ENCODE data around the gene CTXND1.

CTXND1 gene

DNA sequence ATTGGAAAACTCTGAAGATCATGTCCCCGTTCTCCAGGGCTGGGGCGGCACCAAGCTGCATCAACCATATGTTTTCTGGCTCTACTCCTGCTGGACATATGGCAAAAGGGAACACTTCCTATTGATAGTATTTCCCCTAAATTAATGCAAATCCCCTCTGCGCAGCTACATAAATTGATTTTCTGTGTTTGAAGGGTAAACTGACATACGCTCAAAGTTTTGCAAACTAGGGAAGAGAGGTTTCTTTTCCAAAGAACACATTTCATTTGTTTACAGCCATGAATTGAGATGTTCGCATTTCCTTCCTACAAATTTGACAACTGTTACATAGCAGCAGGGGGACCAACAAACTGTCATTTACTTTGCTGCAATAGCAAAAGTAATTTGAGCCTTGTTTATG, 35.9 kb downstream of the CTXND1 start:
- WGBS: 75% methylated on average over 5 of the region's 5 CpGs
- no peak overlapping the region for H3K4me3 ChIP-seq (ENCODE audit: insufficient read depth in 1 of 2, low read depth in 1 of 2, low read length in 2 of 2)

DNA sequence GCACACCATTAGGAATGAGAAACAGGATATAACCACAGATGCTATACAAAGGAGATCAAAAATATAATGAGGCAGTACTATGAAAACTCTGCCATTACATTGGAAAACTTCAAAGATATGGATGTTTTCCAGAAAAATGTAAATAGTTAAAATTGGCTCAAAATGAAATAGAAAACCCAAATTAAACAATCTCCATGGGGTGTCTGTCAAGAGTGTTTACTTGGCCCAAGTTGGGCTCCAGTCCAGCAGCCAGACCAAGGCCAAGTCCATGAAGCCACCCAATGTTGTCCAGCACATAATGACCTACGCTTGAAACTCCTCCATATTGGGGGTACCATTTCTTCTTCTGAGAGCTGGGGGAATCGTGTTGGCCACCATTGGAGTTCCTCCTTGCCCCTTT, 37.1 kb downstream of the CTXND1 start:
- Histone ChIP-seq H2BK15ac (ENCODE audit: low read depth, poor library complexity, severe bottlenecking) (no peak overlapping the region), H3K4ac (ENCODE audit: low read depth in 1 of 2, low read length in 2 of 2) (no peak overlapping the region), H2BK120ac (ENCODE audit: low read depth, low read length) (no peak overlapping the region), H4K8ac (ENCODE audit: low read length) (no peak overlapping the region), H3K23ac (ENCODE audit: low read length in 2 of 2) (no peak overlapping the region), H3K27ac (ENCODE audit: low read length, poor library complexity, severe bottlenecking) (no peak overlapping the region), H3K4me3 (ENCODE audit: insufficient read depth in 1 of 2, low read depth in 1 of 2, low read length in 2 of 2) (no peak overlapping the region), H3K9me3 (ENCODE audit: control insufficient read depth, low read length) (peaks cover 2% of the 10 kb centered on the region), H3K36me3 (ENCODE audit: control insufficient read depth in 1 of 2, insufficient read depth in 2 of 2, low read depth in 1 of 2, low read length in 2 of 2) (no peaks in the 10 kb centered on the region), H3K4me1 (ENCODE audit: control insufficient read depth, insufficient read depth, low read depth, low read length) (no peaks in the 10 kb centered on the region), H3K9ac (ENCODE audit: low read length) (no peak overlapping the region), H2BK5ac (ENCODE audit: low read depth, low read length, poor library complexity, severe bottlenecking) (no peak overlapping the region), H2AFZ (ENCODE audit: low read depth, low read length) (no peak overlapping the region), H3K14ac (ENCODE audit: low read length in 2 of 2) (no peak overlapping the region), H3K4me2 (ENCODE audit: low read length, poor library complexity, severe bottlenecking) (no peak overlapping the region), H3K27me3 (ENCODE audit: control insufficient read depth in 1 of 2, insufficient read depth in 1 of 2, low read length in 2 of 2) (peaks cover 0 to 22% of the 10 kb centered on the region in 2 experiments), H2AK5ac (ENCODE audit: low read length, severe bottlenecking) (no peak overlapping the region), H3K18ac (ENCODE audit: low read depth in 1 of 2, low read length in 2 of 2) (no peak overlapping the region), H4K91ac (ENCODE audit: low read length) (no peak overlapping the region), H3K79me1 (replicated peaks; ENCODE audit: low read length, poor library complexity, severe bottlenecking) (no peaks in the 10 kb centered on the region), H2BK12ac (ENCODE audit: low read length in 2 of 2) (no peak overlapping the region)
- 94% methylated on average over 1 of the region's 2 CpGs for WGBS
- no peak for DNase-seq

More for the DNA sequence above, 35.9 kb downstream of the CTXND1 start:
- H3K27ac ChIP-seq (ENCODE audit: low read length, poor library complexity, severe bottlenecking): no peak overlapping the region
- H4K8ac ChIP-seq (ENCODE audit: low read length): no peak overlapping the region
- no peak overlapping the region for H3K4ac ChIP-seq (ENCODE audit: low read depth in 1 of 2, low read length in 2 of 2)
- H2AK5ac ChIP-seq (ENCODE audit: low read length, severe bottlenecking): no peak overlapping the region
- H3K23ac ChIP-seq (ENCODE audit: low read length in 2 of 2): no peak overlapping the region
- DNase-seq: no peak
- H3K4me2 ChIP-seq (ENCODE audit: low read length, poor library complexity, severe bottlenecking): no peak overlapping the region
- peaks cover 2% of the 10 kb centered on the region for H3K9me3 ChIP-seq (ENCODE audit: control insufficient read depth, low read length)
- H2AFZ ChIP-seq (ENCODE audit: low read depth, low read length): no peak overlapping the region
- peaks cover 0 to 16% of the 10 kb centered on the region in 2 experiments for H3K27me3 ChIP-seq (ENCODE audit: control insufficient read depth in 1 of 2, insufficient read depth in 1 of 2, low read length in 2 of 2)
- H2BK15ac ChIP-seq (ENCODE audit: low read depth, poor library complexity, severe bottlenecking): no peak overlapping the region
- H2BK12ac ChIP-seq (ENCODE audit: low read length in 2 of 2): no peak overlapping the region
- H2BK120ac ChIP-seq (ENCODE audit: low read depth, low read length): no peak overlapping the region
- no peak overlapping the region for H3K18ac ChIP-seq (ENCODE audit: low read depth in 1 of 2, low read length in 2 of 2)
- no peaks in the 10 kb centered on the region for H3K79me1 ChIP-seq (replicated peaks; ENCODE audit: low read length, poor library complexity, severe bottlenecking)
- H3K36me3 ChIP-seq (ENCODE audit: control insufficient read depth in 1 of 2, insufficient read depth in 2 of 2, low read depth in 1 of 2, low read length in 2 of 2): no peaks in the 10 kb centered on the region
- no peaks in the 10 kb centered on the region for H3K4me1 ChIP-seq (ENCODE audit: control insufficient read depth, insufficient read depth, low read depth, low read length)
- H3K14ac ChIP-seq (ENCODE audit: low read length in 2 of 2): no peak overlapping the region
- no peak overlapping the region for H4K91ac ChIP-seq (ENCODE audit: low read length)
- H2BK5ac ChIP-seq (ENCODE audit: low read depth, low read length, poor library complexity, severe bottlenecking): no peak overlapping the region
- H3K9ac ChIP-seq (ENCODE audit: low read length): no peak overlapping the region

DNA sequence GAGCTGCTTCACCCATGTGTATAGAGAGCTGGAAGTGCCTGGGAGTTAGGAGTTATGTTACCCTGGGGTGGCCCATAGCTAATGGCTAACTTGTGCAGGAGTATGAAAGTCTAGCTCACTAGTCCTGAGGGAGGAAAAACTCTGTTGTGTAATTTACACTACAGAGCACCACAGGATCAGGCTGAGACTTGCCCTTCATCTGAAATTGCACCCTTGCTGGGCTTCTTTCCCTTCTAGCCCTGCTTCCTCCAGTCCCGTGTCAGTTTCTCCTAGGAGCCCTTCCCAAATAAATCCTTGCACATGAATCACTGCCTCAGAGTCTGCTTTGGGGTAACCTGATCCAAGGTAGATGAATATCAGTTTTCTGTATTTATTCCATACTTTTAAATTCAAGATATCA, 40.0 kb downstream of the CTXND1 start:
- Histone ChIP-seq H3K27ac (ENCODE audit: low read length, poor library complexity, severe bottlenecking) (no peak overlapping the region), H3K79me1 (replicated peaks; ENCODE audit: low read length, poor library complexity, severe bottlenecking) (no peaks in the 10 kb centered on the region), H3K36me3 (ENCODE audit: control insufficient read depth in 1 of 2, insufficient read depth in 2 of 2, low read depth in 1 of 2, low read length in 2 of 2) (no peaks in the 10 kb centered on the region), H3K4me2 (ENCODE audit: low read length, poor library complexity, severe bottlenecking) (no peak overlapping the region), H2BK120ac (ENCODE audit: low read depth, low read length) (no peak overlapping the region), H2BK12ac (ENCODE audit: low read length in 2 of 2) (no peak overlapping the region), H3K9me3 (ENCODE audit: control insufficient read depth, low read length) (peaks cover 2% of the 10 kb centered on the region), H2AFZ (ENCODE audit: low read depth, low read length) (no peak overlapping the region), H3K18ac (ENCODE audit: low read depth in 1 of 2, low read length in 2 of 2) (no peak overlapping the region), H3K4me1 (ENCODE audit: control insufficient read depth, insufficient read depth, low read depth, low read length) (no peaks in the 10 kb centered on the region), H2BK15ac (ENCODE audit: low read depth, poor library complexity, severe bottlenecking) (no peak overlapping the region), H3K4ac (ENCODE audit: low read depth in 1 of 2, low read length in 2 of 2) (no peak overlapping the region), H3K9ac (ENCODE audit: low read length) (no peak overlapping the region), H2BK5ac (ENCODE audit: low read depth, low read length, poor library complexity, severe bottlenecking) (no peak overlapping the region), H4K8ac (ENCODE audit: low read length) (no peak overlapping the region), H3K23ac (ENCODE audit: low read length in 2 of 2) (peak overlapping the region in 1 of 2 experiments; percentile 9), H2AK5ac (ENCODE audit: low read length, severe bottlenecking) (no peak overlapping the region), H3K14ac (ENCODE audit: low read length in 2 of 2) (no peak overlapping the region), H3K4me3 (ENCODE audit: insufficient read depth in 1 of 2, low read depth in 1 of 2, low read length in 2 of 2) (no peak overlapping the region), H4K91ac (ENCODE audit: low read length) (no peak overlapping the region), H3K27me3 (ENCODE audit: control insufficient read depth in 1 of 2, insufficient read depth in 1 of 2, low read length in 2 of 2) (peaks cover 11 to 34% of the 10 kb centered on the region in 2 experiments)
- no peak for DNase-seq
- 88% methylated on average over 1 of the region's 1 CpG for WGBS

DNA sequence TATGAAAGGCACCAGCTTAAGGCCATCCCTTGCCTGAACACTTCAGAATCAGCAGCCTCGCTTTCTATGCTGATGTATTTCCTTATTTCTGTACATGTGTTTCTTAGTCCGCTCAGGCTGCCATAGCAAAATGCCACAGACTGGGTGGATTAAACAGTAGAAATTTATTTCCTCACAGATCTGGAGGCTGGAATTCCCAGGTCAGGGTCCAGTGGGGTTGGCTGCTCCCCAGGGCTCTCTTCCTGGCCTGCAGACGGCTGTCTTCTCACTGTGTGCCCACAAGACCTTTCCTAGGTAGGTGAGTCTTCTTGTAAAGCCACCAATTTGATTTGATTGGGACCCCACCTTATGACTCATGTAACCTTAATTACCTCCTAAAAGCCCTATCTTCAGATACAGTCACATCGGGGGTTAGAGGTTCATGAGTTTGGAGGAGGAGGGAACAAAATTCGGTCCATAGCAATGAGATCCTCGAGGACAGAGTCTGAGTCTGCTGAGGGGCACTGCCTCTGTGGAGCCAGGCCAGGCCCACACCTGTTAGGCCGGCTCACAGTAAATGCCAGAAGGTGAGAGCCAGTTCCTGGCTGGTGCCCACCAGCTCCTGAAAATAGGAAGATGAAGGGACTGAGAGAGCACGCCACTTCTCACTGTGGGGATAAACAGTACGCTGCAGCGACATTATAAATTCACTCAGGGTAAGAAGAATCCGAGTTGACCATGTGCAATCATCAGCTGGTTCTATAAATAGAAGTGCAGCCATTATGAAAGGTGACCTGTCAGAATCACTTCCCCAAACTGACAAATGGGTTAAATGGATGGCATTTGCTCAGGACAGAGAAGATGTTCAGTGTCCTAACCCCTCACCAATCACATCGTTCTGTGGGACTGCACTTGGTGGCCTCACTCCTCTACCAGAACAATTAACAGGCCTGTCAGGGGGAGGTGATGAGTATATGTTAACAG, 41.1 kb downstream of the CTXND1 start:
- Histone ChIP-seq H3K4me3 (ENCODE audit: insufficient read depth in 1 of 2, low read depth in 1 of 2, low read length in 2 of 2) (no peak overlapping the region), H3K9me3 (ENCODE audit: control insufficient read depth, low read length) (peaks cover 2% of the 10 kb centered on the region), H3K36me3 (ENCODE audit: control insufficient read depth in 1 of 2, insufficient read depth in 2 of 2, low read depth in 1 of 2, low read length in 2 of 2) (no peaks in the 10 kb centered on the region), H4K8ac (ENCODE audit: low read length) (no peak overlapping the region), H3K18ac (ENCODE audit: low read depth in 1 of 2, low read length in 2 of 2) (no peak overlapping the region), H2BK120ac (ENCODE audit: low read depth, low read length) (no peak overlapping the region), H3K4me2 (ENCODE audit: low read length, poor library complexity, severe bottlenecking) (no peak overlapping the region), H3K14ac (ENCODE audit: low read length in 2 of 2) (no peak overlapping the region), H2AK5ac (ENCODE audit: low read length, severe bottlenecking) (no peak overlapping the region), H3K23ac (ENCODE audit: low read length in 2 of 2) (no peak overlapping the region), H3K27me3 (ENCODE audit: control insufficient read depth in 1 of 2, insufficient read depth in 1 of 2, low read length in 2 of 2) (peaks cover 16 to 31% of the 10 kb centered on the region in 2 experiments), H3K9ac (ENCODE audit: low read length) (no peak overlapping the region), H3K27ac (ENCODE audit: low read length, poor library complexity, severe bottlenecking) (no peak overlapping the region), H2BK15ac (ENCODE audit: low read depth, poor library complexity, severe bottlenecking) (no peak overlapping the region), H3K79me1 (replicated peaks; ENCODE audit: low read length, poor library complexity, severe bottlenecking) (no peaks in the 10 kb centered on the region), H3K4ac (ENCODE audit: low read depth in 1 of 2, low read length in 2 of 2) (no peak overlapping the region), H4K91ac (ENCODE audit: low read length) (no peak overlapping the region), H2BK5ac (ENCODE audit: low read depth, low read length, poor library complexity, severe bottlenecking) (no peak overlapping the region), H3K4me1 (ENCODE audit: control insufficient read depth, insufficient read depth, low read depth, low read length) (no peaks in the 10 kb centered on the region), H2AFZ (ENCODE audit: low read depth, low read length) (no peak overlapping the region), H2BK12ac (ENCODE audit: low read length in 2 of 2) (no peak overlapping the region)
- DNase-seq: no peak
- 84% methylated on average over 11 of the region's 12 CpGs for WGBS

Measured in mesenchymal stem cell (in vitro differentiated cells and primary cell).